ENCODE results near the gene LYRM1.
A peak's percentile ranks its signal among the peaks of the same experiment; 100 is the strongest.
"Not testable (repeated sequence)": the region's sequence is repeated elsewhere in the genome, so short reads cannot be mapped to it uniquely, and the experiment has no call there.

Gene LYRM1, protein sequence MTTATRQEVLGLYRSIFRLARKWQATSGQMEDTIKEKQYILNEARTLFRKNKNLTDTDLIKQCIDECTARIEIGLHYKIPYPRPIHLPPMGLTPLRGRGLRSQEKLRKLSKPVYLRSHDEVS

DNA sequence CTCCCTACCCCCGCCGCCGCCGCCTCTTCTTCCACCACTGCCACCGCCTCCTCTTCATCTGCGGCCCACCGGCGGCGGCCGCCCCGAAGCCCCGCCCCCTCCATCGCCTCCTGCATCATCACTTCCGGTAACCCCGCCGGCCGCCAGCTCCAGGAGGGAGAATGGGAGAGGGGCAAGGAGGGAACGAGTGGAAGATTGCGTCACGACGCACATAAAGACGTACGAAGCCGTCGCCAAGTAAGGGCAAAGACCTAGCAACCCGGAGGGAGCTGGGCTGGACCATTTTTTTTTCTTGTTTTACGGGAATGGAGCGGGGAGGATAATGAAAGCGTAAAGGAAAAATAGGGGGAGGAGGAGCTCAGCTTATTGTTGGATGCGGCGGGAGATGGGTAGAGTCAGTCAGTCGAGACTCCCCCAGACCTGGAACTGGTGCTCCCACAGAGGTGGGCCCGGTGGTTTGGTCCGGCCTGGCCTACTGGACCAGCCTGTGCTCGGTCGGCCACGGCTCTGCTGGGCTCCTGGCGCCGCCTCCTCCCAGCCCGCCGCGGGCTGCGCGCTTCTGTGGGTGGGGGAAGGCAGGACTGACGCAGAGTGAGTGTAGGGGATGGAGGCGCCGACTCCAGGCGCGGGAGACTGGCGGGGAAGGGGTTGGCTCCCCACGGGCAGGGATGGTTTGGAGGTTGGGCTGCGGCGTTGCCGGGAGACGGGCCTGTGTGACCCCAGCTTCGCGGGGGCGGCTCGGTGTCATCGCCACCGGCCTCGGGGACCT lies at the start of gene LYRM1, which contains the start of gene DCUN1D3:
Gene LYRM1 (plus strand): TSS at position 473 of the 769 bp plus-strand sequence. CDS start 14,785 bp downstream, outside the sequence.
Gene DCUN1D3 (minus strand): TSS at position 60 of the 769 bp plus-strand sequence. CDS start 37,820 bp downstream, outside the sequence.
- peak; percentile 89 to 90 for DNase-seq

DNA sequence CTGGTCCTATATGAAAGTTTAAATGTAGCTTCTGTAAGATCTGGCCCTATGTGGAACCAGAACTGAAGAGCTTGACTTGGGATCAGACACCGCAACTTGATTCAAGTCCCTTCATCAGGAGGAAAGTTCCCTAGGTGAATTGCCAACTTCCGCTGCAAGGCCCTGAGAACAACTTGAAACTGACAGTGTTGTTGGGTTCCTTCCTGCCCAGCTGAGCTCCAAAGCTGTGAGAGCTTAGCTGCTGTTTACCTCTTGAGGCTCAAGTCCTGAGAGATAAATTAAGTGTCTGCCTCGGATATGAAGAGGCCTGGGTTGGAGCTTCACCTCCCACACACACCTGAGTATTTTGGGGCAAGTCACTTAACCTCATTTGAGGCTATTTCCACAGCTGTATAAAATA lies 49.6 kb upstream of the LYRM1 start:
- DNase-seq, result no peak

DNA sequence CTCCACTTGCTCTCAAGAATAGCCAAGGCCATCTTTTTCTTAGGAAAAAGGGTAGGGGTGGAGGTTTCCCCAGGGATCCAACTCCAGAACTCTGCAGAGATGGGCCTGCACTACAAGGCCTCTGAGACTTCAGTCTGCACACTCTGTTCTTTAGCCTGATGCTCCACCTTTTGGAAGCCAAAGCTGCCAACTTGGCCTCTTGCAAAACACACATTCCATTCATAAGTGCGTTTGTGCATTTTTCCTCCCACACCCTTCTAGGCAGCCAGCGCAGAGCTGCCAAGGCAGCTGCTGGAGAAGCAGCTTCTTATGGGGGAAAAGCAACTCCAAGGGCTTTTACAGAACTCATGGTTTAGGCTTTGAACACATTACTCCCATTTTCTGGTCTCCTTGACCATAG lies 49.0 kb upstream of the LYRM1 start:
- no peak for DNase-seq

DNA sequence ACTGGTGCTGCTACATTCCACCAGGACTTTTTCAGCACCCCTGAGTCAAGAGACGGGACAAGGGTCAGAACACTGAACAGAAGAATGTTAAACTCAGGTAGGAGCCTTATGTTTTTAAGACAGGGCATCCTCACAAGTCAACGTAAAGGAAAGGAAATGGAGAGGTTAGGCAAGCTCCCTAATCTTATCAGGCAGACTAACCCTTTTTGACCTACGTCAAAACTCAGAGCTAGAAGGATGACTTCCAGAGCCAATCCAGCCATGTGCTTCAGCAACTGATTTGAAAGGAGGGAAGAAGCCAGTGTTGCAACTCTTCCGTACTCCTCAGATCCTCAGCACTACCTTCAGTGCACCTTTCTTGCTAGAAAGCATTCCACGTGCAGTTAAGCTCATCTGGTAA lies 47.4 kb upstream of the LYRM1 start:
- no peak for DNase-seq

DNA sequence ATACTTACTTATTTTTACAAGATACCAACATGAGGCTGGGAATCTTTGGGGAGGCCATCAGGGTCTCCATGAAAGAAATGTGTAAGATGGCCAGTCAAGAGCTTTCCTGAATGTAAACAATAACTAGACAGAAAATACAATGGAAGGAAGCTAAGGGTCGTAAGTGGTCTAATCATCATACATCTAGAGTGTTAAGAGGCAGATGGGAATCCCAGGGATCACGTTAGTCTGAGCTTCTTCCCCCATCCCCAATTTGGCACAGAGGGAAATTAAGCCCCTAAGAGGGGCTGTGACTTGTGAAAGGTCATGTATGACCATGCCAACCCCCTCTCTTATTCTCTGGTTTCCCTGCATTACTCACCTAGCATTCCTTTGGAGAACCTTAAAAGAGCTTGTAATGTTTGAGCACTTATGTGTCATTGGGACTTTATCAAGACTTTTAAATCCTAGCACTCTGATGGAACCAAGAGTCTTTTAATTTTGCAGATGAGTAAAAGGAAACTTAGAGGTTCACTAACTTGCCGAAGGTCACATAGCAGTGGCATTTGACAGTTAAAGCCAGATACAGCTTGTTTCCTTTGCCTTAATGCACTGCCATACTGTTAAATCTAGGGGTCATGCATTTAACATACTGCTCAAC lies 46.5 kb upstream of the LYRM1 start:
- DNase-seq, result no peak

DNA sequence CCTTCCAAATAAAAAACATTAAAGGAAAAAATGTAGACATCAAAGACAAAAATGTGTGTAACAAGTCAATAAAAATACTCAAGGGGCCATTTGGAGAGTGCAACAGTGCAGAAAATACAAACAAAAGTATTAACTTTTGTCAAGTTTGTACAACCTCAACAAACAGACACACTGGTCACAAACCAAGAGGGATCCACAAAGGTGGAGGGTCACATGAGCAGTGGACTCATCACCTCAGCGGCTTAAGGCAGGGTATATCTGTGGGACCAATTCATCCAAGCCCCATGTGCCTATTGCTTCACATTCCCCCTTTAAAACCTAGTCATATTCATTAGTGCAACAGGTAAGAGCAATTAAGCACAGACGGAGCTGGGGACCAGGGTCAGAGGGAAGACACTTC lies 45.6 kb upstream of the LYRM1 start:
- no peak for DNase-seq

DNA sequence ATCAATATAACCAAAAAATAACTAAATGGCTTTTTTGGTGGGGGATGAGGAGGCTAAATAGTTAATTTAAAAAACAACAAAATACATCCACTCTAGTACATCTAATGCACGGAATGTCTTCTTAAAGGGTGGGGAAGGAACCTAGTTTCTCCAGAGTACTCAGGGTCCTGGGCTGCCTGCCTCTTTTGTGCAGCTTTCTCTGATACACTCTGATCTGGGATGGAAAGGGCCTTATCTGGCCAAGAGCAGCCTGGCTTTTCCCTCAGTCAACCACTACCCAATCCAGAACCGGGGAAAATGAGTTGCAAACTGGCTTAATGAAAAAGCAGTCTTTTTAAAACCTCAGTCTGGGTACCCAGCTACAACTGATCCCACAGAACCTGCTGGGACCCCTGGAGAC lies 43.3 kb upstream of the LYRM1 start:
- DNase-seq, result no peak

DNA sequence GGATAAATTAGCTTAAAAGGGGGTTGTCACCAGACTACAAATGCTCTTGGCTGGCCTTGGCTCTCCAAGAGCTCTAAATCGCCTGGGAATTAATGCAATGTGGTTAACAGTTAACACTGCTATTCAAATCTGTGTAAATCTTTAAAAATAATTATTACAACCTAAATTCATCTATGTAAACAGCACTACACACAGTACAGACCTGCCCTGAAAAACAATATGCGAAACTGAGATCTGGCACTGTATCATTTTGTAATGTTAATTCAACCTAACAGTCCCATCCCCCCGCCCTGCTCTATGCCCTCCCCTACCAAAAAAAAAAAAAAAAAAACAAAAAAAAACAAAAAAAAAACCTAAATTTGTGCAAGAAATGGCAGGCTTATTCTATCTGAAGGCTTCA lies 41.3 kb upstream of the LYRM1 start:
- DNase-seq, result no peak

DNA sequence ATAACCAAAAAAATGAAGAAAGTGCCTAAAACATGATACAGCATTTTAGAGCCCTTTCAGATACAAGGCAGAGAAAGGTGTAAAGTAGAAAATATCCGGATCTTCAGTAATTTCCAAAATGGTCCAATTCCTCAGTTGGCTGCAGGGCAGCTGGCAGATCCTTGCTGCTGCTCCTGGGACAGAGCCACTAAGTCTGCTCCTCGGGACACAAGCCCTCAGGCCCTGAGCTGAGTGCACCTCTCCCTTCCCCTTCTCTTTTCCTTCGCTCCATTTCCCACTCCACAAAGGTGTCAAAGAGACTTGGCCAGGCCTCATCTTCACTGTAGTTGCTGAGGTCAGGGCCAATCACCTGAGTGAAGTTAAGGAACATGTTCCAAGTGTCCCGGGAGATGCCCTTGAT lies 40.9 kb upstream of the LYRM1 start:
- DNase-seq, result no peak

DNA sequence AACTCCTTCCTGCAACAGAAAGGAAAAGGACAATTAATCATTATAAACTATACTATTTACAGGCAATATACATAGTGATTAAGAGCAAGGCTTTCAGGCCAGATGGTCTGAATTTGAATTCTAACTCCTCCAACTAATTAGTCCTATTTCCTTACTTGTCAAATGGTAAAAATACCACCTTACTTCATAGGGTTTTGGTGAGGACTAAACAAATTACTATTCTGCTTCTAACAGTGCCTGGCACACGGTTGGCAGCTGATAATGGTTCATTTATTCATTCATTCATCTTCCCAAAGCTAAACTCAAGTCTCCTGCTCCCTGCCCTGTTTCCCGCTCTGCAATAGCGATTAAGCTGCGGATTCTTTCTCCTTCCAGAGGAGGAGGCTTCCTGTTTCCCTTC lies 40.2 kb upstream of the LYRM1 start:
- DNase-seq, result no peak

DNA sequence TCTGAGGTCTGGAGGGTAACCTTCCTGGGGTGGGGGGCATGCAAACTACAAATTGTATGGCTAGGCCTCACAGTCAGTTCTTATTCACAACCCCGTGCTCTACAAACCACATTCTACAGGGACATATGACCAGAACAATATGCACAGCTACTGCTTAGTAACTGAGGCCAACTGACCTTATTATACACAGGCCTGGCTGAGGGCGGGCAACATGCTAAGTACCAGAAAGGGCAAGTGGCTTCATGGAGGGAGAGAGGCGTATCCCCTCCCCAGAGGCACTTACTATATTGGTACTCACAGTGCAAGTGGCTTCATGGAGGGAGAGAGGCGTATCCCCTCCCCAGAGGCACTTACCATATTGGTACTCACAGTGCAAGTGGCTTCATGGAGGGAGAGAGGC lies 39.6 kb upstream of the LYRM1 start:
- not testable (repeated sequence) for DNase-seq

DNA sequence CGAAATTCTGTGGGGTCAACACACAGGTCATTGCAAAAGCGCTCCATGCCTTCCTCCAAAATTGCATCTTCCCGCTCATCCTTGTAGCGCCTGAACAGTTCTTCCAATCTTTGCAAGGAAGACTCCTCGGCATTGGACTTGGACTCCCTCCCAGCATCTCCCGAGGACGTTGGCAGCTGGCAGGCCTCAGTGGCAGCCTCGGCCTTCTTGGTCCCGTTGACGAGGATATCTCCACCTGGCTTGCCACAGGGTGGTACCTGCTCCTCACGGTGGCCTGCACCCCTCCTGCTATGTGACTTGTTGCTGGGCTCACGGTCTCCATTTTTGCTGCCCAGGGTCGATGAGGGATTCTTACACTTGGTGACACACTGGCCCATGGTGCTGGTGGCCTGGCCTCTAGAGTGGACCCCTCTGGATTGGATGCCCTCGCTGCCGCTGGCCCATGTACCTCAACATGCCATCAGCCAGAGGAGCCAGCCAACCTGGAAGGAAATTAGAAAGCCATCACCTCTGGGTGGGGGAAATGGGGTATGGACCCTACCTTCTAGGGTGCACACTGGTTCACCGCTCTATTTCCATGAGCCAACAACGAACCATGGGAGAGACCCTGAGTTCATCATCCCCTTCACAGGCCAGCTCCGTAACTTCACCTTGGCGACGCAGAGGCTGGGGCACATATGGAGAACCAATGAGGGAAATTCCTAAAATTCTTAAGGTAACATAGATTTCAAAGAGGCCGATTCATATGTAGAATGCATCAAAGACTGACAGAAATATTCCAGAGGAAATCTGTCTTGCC lies 38.2 kb upstream of the LYRM1 start:
- DNase-seq, result no peak

DNA sequence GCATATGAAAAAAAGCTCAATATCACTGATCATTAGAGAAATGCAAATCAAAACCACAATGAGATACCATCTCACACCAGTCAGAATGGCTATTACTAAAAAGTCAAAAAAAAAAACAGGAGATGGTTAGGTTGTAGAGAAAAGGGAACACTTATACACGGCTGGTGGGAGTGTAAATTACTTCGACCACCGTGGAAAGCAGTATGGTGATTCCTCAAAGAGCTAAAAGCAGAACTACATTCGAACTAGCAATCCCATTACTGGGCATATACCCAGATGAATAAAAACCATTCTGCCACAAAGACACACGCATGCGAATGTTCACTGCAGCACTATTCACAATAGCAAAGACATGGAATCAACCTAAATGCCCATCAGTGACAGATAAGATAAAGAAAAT lies 36.2 kb upstream of the LYRM1 start:
- DNase-seq, result not testable (repeated sequence)

DNA sequence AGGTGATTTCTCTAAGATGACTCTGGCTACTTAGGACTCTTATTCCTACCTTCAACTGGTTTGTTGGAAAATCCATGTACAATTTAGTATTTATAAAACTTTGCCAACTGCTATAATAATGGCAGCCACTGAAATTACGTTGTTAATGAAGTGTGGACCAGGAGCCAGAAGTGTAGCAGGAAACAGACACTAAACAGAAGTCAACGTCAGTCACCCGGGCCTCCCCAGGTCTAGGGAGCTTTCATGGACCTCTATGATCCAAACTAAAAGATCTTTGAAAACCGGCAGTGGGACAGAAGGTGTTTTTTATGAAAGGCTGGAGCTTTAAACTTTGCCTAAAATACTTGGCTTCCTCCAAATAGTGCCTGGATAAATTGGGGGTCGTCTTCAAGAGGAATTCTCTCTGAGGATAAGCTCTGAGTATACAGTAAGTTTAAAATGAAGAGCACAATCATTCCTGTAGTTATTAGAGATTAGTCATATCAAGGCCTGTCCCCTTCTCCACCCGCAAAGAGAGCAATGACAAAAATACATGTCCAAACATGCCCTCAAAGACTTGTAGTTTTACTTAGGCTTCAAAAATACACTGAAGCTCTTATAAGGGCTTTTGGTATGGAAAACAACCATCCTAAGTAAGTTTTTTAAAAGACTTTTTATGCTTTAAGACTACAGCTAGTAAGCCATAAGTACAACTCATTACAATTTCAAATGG lies 35.0 kb upstream of the LYRM1 start:
- no peak for DNase-seq

DNA sequence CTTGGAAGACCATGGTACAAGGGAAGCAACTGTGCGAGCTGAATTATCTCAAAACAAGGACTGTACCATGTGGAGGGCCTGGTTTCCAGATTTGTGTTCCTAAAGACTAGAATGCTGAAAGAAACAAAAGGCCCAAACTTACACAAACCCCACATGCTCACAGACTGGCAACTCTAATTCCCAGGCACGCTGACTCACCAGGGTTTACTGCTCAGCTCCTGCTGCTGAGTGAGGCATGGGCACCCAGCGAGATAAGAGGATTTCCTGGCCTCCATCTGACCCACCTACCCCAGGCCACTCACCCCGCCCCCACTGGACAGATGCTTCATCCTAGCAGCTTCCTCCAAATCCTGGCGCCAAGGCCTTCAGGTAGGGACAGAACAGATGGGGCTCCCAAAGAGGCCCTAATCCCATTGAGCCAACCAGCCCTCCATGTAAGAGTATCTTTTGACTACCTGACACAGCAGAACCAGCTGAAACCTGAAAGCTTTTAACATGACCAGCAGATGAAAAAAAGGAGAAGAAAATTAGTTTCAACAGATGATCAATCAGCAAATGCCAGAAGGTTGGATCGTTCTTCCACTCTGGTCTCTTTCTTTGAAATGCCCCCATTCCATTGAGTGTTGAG lies 34.3 kb upstream of the LYRM1 start:
- DNase-seq, result no peak

DNA sequence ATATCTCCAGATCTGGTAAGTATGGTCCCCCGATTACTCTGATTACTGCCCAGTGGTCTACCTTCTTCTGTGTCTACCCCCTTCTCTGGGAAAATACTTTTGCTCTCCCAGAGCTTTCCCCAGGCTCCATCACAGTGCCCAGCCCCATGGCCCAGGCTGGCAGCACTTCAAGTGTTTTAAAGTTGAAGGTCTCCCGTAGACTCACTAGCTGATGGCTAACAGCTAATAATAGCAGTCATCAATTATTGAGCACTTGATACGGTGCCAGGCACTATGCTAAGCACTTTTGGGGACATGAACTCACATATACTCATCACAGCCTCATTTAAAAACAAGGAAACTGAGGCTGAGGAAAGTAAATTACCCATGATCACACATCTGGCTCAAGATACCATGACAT lies 33.8 kb upstream of the LYRM1 start:
- no peak for DNase-seq

DNA sequence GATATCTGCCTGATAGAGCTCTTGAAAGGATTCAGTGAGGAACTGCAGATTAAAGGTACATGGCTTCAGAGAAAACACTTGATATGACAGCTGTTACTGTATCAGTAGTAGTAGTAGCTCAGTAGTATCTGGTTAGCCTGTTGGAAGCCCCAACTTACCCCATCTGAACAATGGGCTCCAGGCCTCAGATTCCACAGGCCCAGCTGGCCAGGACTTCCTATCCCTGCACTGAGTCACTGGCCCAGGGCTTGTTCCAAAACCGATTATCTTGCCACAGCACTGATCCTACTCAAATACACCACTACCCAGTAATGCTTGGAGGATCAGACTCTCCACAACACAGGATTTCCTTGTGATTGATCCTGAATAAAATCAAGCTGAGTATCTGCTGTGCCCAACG lies 33.0 kb upstream of the LYRM1 start:
- no peak for DNase-seq

DNA sequence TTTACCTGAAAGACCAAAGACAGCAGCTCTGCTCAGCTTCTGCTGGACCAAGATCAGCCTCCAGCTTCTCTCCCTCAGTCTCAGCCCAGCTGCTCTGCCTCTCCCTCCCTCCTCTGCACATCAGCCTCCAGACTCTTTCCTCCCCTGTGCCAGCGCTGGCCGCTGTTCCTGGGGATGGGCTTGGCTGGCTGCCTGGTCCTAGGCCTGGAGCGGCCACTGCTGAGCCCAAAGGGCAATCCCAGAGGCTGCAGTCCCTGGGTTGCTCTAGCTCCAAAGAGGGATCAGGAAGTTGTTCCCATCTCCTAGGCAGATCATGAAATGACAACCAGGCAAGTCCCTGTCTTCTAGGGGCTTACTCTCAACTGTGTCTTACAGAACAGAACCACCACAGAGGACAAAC lies 31.7 kb upstream of the LYRM1 start:
- DNase-seq, result no peak

DNA sequence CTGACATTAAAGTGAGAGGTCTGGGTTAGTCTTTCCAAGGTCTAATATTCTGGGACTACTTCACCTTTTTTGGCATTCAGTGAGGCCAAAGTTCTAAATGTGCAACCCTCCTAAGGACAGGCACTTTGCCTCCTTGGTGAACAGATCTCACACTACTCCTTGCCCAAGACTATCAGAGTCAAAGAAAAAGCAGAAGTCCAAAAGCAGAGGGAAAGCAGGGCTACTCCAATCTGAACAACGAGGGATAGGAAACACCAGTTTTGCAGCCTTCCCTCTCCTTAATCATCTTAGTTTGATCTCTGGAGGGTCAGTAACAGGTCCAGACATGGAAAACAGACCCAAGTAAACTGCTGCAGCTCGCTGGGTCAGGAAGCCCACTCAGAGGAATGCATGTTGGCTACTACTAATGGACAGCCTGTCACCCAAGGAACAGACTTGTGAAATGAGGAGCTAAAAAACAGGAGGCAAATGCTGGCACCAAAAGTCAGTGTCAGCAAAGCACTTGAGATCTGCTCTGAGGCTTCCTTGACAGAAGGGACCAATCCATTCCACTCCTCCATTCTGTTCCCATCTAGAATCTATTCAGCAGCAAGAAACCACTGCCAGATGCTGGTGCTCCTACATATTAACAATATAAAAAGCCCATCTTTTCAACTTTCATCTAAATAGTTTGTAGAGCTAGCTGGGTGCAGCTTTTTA lies 30.3 kb upstream of the LYRM1 start:
- DNase-seq, result no peak

DNA sequence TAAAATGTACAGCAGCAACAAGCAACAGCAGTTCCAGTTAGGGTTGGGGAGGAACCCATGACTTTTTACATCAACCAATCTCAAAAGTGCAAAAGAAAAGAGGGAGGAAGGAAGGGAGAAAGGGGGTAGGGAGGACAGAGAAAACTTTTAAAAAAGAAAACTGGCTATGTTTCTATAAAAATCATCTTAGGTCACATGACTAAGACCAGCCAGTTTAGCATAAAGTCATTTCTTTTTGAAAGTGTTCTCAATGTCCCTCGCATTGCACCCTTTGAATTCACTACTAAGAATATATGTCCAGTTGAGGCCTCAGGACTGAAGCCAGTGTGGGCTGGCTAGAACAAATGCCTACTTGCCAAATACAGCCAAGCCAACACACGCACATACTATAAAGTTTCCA lies 29.3 kb upstream of the LYRM1 start:
- DNase-seq, result no peak

DNA sequence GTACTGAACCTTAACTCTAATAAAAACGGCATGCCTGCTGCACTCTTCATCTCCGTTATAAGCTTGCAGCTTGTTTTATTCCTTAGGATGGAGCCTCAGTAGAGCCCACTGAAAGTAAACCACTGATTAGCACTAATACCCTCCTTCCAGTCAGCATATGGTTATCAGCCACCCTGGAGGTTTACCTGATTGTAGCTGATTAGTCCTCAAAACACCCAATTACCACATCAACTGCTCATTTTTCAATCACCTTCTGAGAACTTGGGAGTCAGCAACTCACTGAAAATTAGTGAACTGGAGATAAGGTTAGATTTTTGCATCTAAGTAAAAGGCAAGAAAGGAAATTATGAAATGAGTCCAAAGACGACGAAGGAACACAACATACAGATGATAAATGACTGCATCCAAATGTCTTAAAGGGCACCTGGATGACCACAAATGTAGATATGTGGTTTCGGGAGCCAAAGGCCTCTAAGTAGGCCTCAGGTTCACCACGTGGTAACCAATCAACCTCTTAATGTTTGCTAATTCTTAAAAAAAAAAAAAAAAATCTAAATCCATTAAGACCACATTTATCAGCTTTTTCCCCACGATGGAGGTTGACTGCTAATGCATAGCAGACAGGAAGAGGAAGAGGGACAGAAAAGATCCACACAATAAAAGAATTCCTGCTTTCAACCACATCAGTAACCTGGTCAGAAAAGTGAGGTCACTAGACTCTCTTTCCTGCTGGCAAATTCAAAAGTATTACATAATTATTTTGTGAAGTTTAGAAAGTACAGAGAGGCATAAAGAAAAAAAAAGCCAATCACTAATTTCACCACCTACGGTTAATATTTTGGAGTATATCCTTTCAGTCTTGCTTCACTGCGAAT lies 28.4 kb upstream of the LYRM1 start:
- DNase-seq, result no peak
